Esophagus muscularis mucosa (tissue), 4 donors: ENCODE data around the gene TLCD1. TPM values are rescaled to one million over a fixed set of nuclear protein-coding genes. Genes with fewer than 3 reads are reported as not detected.

Experiments
- DNase-seq: peaks from one replicate; pipeline ENCODE4 v3.0.0-alpha.2; 2017; ENCODE audit errors: extremely low spot score
- H3K27ac ChIP-seq, 4 donors: fragments of 200-600 bp; sonication (generic); replicated peaks in 1 of 4; 1 replicate in 3 of 4; 2 replicates in 1 of 4; pipeline ENCODE4 v1.5.1; 2016 to 2019; ENCODE audit warnings: mild to moderate bottlenecking in 1 of 4
- H3K27me3 ChIP-seq, 4 donors: fragments of 200-600 bp; sonication (generic); one replicate each; pipeline versions ENCODE4 v1.5.1 to v1.6.0; 2016 to 2019
- H3K36me3 ChIP-seq, 4 donors: fragments of 200-600 bp; sonication (generic); one replicate each; pipeline ENCODE4 v1.5.1; 2016 to 2019
- H3K4me1 ChIP-seq, 4 donors: fragments of 200-600 bp; sonication (generic); one replicate each; pipeline ENCODE4 v1.5.1; 2016 to 2019
- H3K4me3 ChIP-seq, 4 donors: fragments of 200-600 bp; sonication (generic); 1 replicate in 2 of 4; 2 replicates in 2 of 4; pipeline ENCODE4 v1.5.1; 2016 to 2019; ENCODE audit warnings: mild to moderate bottlenecking in 4 of 4, moderate library complexity in 1 of 4
- H3K9me3 ChIP-seq, 4 donors: fragments of 200-600 bp; sonication (generic); 1 replicate in 3 of 4; 2 replicates in 1 of 4; pipeline ENCODE4 v1.5.1; 2016 to 2019
- EP300 ChIP-seq: sonication (generic); formaldehyde crosslinking; IDR thresholded peaks from one replicate; pipeline ENCODE4 v1.6.1; 2017; ENCODE audit warnings: antibody characterized with exemption
- POLR2A ChIP-seq: fragments of 450-650 bp; IDR thresholded peaks from one replicate; pipeline ENCODE4 v1.6.1; 2017; ENCODE audit warnings: antibody characterized with exemption, moderate library complexity, mild to moderate bottlenecking, low read depth
- POLR2AphosphoS5 ChIP-seq, 2 donors: sonication (generic); formaldehyde crosslinking; IDR thresholded peaks; one replicate each; pipeline ENCODE4 v1.6.1; 2017; ENCODE audit warnings: antibody characterized with exemption in 2 of 2
- WGBS: methylation state at CpG from one replicate; pipeline ENCODE4 v1.1.5; 2018; 5-methylcytosine and 5-hydroxymethylcytosine counted together
- intact Hi-C: fragments of 100-400 bp; cut with DNase I; formaldehyde crosslinking; loops from one replicate; pipeline ENCODE4 v1.15.1; 2023
- total RNA-seq, 4 donors: library from RNA; depleted of rRNA; stranded (reverse); fragments of >200 nt; gene quantifications; one replicate each; pipeline versions ENCODE4 v1.1.0 to v1.2.1, GENCODE V29; 2016
- TF ChIP-seq, protein P1 (sequence below), 3 experiments: fragments of 200-600 bp in 2 of 3; fragments of 450-650 bp in 1 of 3; sonication (generic) in 2 of 3; IDR thresholded peaks; one replicate each; pipeline ENCODE4 v1.5.1; 2017 to 2019; ENCODE audit warnings: antibody characterized with exemption in 3 of 3, mild to moderate bottlenecking in 2 of 3, moderate library complexity in 1 of 3

TLCD1 gene
- total RNA-seq, 4 donors from 2014 or later = 1.0 to 1.5 (median 1.3) TPM; not detected in 1

DNA sequence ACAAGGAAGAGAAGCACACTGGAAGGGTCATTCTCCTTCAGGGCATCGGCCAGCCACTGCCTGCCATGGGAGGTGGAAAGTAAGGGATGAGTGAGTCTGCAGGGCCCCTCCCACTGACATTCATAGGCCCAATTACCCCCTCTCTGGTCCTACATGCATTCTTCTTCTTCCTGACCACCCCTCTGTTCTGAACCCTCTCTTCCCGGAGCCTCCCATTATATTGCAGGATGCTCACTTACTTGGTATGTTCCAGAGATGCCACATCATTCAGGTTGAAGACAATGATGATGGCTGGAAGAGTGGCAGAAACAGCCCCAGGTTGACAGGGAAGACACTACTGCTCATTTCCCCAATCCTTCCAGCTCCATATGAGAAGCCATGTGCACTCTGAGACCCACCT, 10.8 kb downstream of the TLCD1 start:
- H3K4me1 ChIP-seq = peaks cover 40 to 62% (median 56%) of the 10 kb centered on the region in 4 donors
- WGBS = 100% methylated on average over 2 of the region's 2 CpGs
- no peak for DNase-seq
- intact Hi-C loops = no loop called here
- H3K4me3 ChIP-seq = no peak overlapping the region
- no peaks in the 10 kb centered on the region for H3K9me3 ChIP-seq
- no peaks in the 10 kb centered on the region for H3K27me3 ChIP-seq
- no peak overlapping the region for H3K27ac ChIP-seq
- TF ChIP-seq POLR2AphosphoS5 (IDR thresholded peaks at IDR 0.05) = no peak
- TF ChIP-seq EP300 = no peak
- TF ChIP-seq, protein P1, sequence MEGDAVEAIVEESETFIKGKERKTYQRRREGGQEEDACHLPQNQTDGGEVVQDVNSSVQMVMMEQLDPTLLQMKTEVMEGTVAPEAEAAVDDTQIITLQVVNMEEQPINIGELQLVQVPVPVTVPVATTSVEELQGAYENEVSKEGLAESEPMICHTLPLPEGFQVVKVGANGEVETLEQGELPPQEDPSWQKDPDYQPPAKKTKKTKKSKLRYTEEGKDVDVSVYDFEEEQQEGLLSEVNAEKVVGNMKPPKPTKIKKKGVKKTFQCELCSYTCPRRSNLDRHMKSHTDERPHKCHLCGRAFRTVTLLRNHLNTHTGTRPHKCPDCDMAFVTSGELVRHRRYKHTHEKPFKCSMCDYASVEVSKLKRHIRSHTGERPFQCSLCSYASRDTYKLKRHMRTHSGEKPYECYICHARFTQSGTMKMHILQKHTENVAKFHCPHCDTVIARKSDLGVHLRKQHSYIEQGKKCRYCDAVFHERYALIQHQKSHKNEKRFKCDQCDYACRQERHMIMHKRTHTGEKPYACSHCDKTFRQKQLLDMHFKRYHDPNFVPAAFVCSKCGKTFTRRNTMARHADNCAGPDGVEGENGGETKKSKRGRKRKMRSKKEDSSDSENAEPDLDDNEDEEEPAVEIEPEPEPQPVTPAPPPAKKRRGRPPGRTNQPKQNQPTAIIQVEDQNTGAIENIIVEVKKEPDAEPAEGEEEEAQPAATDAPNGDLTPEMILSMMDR (IDR thresholded peaks at IDR 0.05) = no peak
- no peak for TF ChIP-seq POLR2A
- H3K36me3 ChIP-seq = peaks cover 5 to 33% (median 21%) of the 10 kb centered on the region in 4 donors

DNA sequence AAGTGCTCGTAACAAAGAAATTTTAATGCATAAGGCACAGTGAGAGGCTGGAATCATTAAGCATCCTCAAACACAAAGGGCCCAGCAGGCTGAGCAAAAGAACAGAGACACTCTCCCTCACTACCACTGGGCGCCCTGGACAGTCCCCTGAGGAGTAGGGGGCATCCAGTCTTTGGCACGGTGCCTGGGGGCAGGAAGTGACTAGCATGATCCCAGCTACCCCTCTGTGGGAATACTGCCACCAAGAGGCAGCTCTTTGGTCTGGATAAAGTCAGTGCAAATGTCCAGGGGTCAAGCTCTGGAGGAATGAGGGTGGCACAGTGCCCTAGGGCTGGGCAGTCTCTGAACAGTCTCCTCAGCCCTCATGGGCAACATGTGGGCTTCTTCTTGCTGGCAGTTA, 11.8 kb downstream of the TLCD1 start:
- Histone ChIP-seq H3K4me3 (no peak overlapping the region), H3K4me1 (peaks cover 42 to 68% (median 60%) of the 10 kb centered on the region in 4 donors), H3K36me3 (peaks cover 5 to 33% (median 21%) of the 10 kb centered on the region in 4 donors), H3K27me3 (no peaks in the 10 kb centered on the region), H3K9me3 (no peaks in the 10 kb centered on the region), H3K27ac (no peak overlapping the region)
- intact Hi-C loops = no loop called here
- WGBS = 80% methylated on average over 2 of the region's 3 CpGs
- TF ChIP-seq, protein P1 (IDR thresholded peaks at IDR 0.05) = no peak
- no peak for DNase-seq

DNA sequence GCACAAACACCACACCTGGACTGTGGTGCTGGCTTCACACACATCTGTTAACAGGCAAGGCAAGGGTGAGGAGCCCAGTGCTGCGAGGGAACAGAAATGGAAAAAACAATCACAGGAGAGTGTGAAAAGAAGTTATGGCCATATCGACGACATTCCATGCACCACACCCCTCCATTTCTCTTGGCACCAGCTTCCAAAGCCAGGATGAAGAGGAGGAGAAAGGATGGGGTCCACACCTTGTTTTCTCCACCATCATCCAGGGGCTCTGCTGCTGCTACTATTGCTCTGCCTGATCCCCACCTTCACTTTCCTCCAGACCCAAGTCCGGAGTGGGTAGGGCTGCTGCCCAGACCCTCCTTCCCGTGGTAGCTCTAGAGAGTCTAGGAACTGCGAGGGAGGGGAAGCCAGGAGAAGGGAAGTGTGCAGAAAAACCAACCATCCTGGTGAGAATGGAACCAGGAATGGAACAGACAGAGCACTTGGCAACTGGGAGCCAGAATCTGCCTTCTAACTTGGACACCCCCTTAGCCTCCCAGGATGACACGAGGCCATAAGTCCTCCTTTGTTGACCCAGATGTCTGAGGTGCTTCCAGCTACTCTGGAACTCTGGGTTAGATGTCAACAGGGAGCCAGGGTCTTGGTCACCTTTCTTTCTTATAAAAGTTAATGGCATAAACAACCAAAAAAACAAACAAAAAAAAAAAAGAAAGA, 13.2 kb downstream of the TLCD1 start:
- peaks cover 30 to 54% (median 46%) of the 10 kb centered on the region in 4 donors for H3K4me1 ChIP-seq
- DNase-seq = no peak

DNA sequence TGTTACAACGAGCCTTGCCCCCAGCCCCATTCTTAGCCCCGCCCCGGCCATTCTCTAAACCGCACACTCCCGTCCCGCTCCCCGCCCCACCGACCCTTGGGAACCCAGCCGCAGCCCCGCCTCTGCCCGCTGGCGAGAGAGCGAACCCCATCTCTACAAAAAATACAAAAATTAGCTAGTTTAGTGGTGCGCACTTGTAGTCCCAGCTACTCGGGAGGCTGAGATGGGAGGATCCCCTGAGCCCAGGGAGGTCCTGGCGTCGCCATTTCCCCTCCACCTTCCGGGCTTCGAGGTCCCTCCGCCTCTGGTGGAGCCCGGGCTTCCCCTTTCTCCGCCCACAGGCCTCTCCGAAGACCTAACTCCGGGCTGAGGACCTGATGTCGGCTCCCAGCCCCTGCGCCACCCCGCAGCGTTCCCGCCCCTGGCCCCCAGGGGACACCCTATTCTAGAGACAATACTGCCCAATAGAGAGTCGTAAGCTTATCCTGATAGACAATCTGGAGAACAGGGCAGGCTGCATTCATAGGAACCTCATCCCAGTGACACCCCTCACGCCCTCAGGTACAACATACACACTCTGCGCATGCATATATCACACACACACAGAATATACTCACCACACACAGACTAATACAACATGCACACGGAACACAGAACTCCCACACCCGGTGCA, 13.9 kb downstream of the TLCD1 start:
- DNase-seq = no peak
- Histone ChIP-seq H3K4me1 (peaks cover 30 to 53% (median 43%) of the 10 kb centered on the region in 4 donors), H3K4me3 (peak overlapping the region; percentile 65 to 79 (median 72)), H3K27ac (peak overlapping the region; percentile 91 to 96 (median 93)), H3K36me3 (peaks cover 5 to 33% (median 21%) of the 10 kb centered on the region in 4 donors), H3K9me3 (no peaks in the 10 kb centered on the region), H3K27me3 (no peaks in the 10 kb centered on the region)
- WGBS = 40% methylated on average over 24 of the region's 34 CpGs
- TF ChIP-seq EP300 (no peak), POLR2A (no peak), POLR2AphosphoS5 (IDR thresholded peaks at IDR 0.05) (no peak)
- TF ChIP-seq, protein P1 (IDR thresholded peaks at IDR 0.05) = no peak
- intact Hi-C loops = no loop called here

More for the DNA sequence above, 13.2 kb downstream of the TLCD1 start:
- Histone ChIP-seq H3K36me3 (peaks cover 5 to 33% (median 21%) of the 10 kb centered on the region in 4 donors), H3K4me3 (no peak overlapping the region), H3K27me3 (no peaks in the 10 kb centered on the region), H3K27ac (peak overlapping the region in 2 of 4 donors; percentile 92 to 94), H3K9me3 (no peaks in the 10 kb centered on the region)
- TF ChIP-seq, protein P1 (IDR thresholded peaks at IDR 0.05) = no peak
- TF ChIP-seq POLR2A (no peak), EP300 (no peak)
- 77% methylated on average over 7 of the region's 7 CpGs for WGBS
- intact Hi-C loops = no loop called here
